ENCODE results near the gene PHLDA3. TPM values are rescaled to one million over a fixed set of nuclear protein-coding genes. Genes with fewer than 3 reads are reported as not detected.

Gene PHLDA3
- total and polyA plus RNA-seq, 2 of the 13 experiments (the other 11 are each of a cell fraction or from before 2014, with no cell fraction given), result 16.7 to 33.6 TPM

- TF ChIP-seq, protein P1, sequence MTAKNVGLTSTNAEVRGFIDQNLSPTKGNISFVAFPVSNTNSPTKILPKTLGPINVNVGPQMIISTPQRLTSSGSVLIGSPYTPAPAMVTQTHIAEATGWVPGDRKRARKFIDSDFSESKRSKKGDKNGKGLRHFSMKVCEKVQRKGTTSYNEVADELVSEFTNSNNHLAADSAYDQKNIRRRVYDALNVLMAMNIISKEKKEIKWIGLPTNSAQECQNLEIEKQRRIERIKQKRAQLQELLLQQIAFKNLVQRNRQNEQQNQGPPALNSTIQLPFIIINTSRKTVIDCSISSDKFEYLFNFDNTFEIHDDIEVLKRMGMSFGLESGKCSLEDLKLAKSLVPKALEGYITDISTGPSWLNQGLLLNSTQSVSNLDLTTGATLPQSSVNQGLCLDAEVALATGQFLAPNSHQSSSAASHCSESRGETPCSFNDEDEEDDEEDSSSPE (CRISPR knock-in tag; IDR thresholded peaks at IDR 0.05), result no peak
- TF ChIP-seq FOXA1 (IDR thresholded peaks at IDR 0.05) (no peak), FOXA1 (CRISPR knock-in tag; IDR thresholded peaks at IDR 0.05) (peak; percentile 77), ZNF879 (CRISPR knock-in tag; IDR thresholded peaks at IDR 0.05) (no peak), POGZ (CRISPR knock-in tag; IDR thresholded peaks at IDR 0.05) (no peak), STAT5B (CRISPR knock-in tag; IDR thresholded peaks at IDR 0.05) (no peak), NR2F2 (IDR thresholded peaks at IDR 0.05; ENCODE audit: borderline replicate concordance, low read depth) (0 out of 2 replicates have a peak, but pooled peaks have one; percentile 22), ZNF276 (CRISPR knock-in tag; IDR thresholded peaks at IDR 0.05; ENCODE audit: low read depth) (no peak), MED1 (CRISPR knock-in tag; IDR thresholded peaks at IDR 0.05) (no peak), PHB2 (IDR thresholded peaks at IDR 0.05; ENCODE audit: partially characterized antibody) (no peak)
- TF ChIP-seq, protein P2, sequence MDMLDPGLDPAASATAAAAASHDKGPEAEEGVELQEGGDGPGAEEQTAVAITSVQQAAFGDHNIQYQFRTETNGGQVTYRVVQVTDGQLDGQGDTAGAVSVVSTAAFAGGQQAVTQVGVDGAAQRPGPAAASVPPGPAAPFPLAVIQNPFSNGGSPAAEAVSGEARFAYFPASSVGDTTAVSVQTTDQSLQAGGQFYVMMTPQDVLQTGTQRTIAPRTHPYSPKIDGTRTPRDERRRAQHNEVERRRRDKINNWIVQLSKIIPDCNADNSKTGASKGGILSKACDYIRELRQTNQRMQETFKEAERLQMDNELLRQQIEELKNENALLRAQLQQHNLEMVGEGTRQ (IDR thresholded peaks at IDR 0.05; ENCODE audit: low read depth, low read length), result no peak
- TF ChIP-seq, protein P2 (CRISPR knock-in tag; IDR thresholded peaks at IDR 0.05; ENCODE audit: borderline replicate concordance), result no peak
- TF ChIP-seq, protein P3, sequence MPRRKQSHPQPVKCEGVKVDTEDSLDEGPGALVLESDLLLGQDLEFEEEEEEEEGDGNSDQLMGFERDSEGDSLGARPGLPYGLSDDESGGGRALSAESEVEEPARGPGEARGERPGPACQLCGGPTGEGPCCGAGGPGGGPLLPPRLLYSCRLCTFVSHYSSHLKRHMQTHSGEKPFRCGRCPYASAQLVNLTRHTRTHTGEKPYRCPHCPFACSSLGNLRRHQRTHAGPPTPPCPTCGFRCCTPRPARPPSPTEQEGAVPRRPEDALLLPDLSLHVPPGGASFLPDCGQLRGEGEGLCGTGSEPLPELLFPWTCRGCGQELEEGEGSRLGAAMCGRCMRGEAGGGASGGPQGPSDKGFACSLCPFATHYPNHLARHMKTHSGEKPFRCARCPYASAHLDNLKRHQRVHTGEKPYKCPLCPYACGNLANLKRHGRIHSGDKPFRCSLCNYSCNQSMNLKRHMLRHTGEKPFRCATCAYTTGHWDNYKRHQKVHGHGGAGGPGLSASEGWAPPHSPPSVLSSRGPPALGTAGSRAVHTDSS (CRISPR knock-in tag; conservative IDR thresholded peaks at IDR 0.05), result no peak
- TF ChIP-seq, protein P4, sequence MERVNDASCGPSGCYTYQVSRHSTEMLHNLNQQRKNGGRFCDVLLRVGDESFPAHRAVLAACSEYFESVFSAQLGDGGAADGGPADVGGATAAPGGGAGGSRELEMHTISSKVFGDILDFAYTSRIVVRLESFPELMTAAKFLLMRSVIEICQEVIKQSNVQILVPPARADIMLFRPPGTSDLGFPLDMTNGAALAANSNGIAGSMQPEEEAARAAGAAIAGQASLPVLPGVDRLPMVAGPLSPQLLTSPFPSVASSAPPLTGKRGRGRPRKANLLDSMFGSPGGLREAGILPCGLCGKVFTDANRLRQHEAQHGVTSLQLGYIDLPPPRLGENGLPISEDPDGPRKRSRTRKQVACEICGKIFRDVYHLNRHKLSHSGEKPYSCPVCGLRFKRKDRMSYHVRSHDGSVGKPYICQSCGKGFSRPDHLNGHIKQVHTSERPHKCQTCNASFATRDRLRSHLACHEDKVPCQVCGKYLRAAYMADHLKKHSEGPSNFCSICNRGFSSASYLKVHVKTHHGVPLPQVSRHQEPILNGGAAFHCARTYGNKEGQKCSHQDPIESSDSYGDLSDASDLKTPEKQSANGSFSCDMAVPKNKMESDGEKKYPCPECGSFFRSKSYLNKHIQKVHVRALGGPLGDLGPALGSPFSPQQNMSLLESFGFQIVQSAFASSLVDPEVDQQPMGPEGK (CRISPR knock-in tag; IDR thresholded peaks at IDR 0.05), result peak; percentile 50; the same call in 1 of the 2 replicates
- TF ChIP-seq, protein P5, sequence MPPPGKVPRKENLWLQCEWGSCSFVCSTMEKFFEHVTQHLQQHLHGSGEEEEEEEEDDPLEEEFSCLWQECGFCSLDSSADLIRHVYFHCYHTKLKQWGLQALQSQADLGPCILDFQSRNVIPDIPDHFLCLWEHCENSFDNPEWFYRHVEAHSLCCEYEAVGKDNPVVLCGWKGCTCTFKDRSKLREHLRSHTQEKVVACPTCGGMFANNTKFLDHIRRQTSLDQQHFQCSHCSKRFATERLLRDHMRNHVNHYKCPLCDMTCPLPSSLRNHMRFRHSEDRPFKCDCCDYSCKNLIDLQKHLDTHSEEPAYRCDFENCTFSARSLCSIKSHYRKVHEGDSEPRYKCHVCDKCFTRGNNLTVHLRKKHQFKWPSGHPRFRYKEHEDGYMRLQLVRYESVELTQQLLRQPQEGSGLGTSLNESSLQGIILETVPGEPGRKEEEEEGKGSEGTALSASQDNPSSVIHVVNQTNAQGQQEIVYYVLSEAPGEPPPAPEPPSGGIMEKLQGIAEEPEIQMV (CRISPR knock-in tag; IDR thresholded peaks at IDR 0.05; ENCODE audit: low read depth), result 0 out of 2 replicates have a peak, but pooled peaks have one; percentile 26
- TF ChIP-seq, protein P6, sequence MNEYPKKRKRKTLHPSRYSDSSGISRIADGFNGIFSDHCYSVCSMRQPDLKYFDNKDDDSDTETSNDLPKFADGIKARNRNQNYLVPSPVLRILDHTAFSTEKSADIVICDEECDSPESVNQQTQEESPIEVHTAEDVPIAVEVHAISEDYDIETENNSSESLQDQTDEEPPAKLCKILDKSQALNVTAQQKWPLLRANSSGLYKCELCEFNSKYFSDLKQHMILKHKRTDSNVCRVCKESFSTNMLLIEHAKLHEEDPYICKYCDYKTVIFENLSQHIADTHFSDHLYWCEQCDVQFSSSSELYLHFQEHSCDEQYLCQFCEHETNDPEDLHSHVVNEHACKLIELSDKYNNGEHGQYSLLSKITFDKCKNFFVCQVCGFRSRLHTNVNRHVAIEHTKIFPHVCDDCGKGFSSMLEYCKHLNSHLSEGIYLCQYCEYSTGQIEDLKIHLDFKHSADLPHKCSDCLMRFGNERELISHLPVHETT (CRISPR knock-in tag; conservative IDR thresholded peaks at IDR 0.05), result no peak
These were observed 25.0 kb upstream of the PHLDA3 start (continued) for GRCh38 chr1:201493757-201494617.
